Trophoblast cell (in vitro differentiated cells and primary cell): Measurements from ENCODE around the gene LGALS3.

Source experiments
- DNase-seq, 2 donors: peaks; one replicate each; pipeline ENCODE4 v3.0.0-alpha.2; 2016
- H2AFZ ChIP-seq: 2 replicates; pipeline ENCODE4 v1.6.1; 2013; ENCODE audit warnings: low read length, moderate library complexity, mild to moderate bottlenecking; ENCODE audit not compliant: insufficient read depth, poor library complexity
- H2AK5ac ChIP-seq: 2 replicates; pipeline ENCODE4 v1.6.1; 2013; ENCODE audit warnings: mild to moderate bottlenecking, low read length
- H2BK120ac ChIP-seq: 2 replicates; pipeline ENCODE4 v1.6.1; 2013; ENCODE audit warnings: low read length, mild to moderate bottlenecking, moderate library complexity; ENCODE audit not compliant: insufficient read depth, poor library complexity
- H2BK12ac ChIP-seq: 2 replicates; pipeline ENCODE4 v1.6.1; 2013; ENCODE audit warnings: mild to moderate bottlenecking, low read length, moderate library complexity
- H2BK5ac ChIP-seq: 2 replicates; pipeline ENCODE4 v1.6.1; 2013; ENCODE audit warnings: low read length, low read depth, moderate library complexity, mild to moderate bottlenecking; ENCODE audit not compliant: poor library complexity
- H3K14ac ChIP-seq: 2 replicates; pipeline ENCODE4 v1.6.1; 2013; ENCODE audit warnings: mild to moderate bottlenecking, low read length
- H3K18ac ChIP-seq: 2 replicates; pipeline ENCODE4 v1.6.1; 2013; ENCODE audit warnings: mild to moderate bottlenecking, low read length
- H3K23ac ChIP-seq: 2 replicates; pipeline ENCODE4 v1.6.1; 2013; ENCODE audit warnings: low read length
- H3K27ac ChIP-seq: 2 replicates; pipeline ENCODE4 v1.5.1; 2013; ENCODE audit warnings: low read depth, mild to moderate bottlenecking, inconsistent platforms, low read length, moderate library complexity
- H3K27me3 ChIP-seq: 2 replicates; pipeline ENCODE4 v1.6.1; 2013; ENCODE audit warnings: inconsistent platforms, mild to moderate bottlenecking, low read length, moderate library complexity; ENCODE audit not compliant: insufficient read depth
- H3K36me3 ChIP-seq, 2 experiments: 1 replicate in 1 of 2; 2 replicates in 1 of 2; pipeline ENCODE4 v1.6.1; 2013; ENCODE audit warnings: low read length in 2 of 2, mild to moderate bottlenecking in 2 of 2, moderate library complexity in 1 of 2; ENCODE audit not compliant: insufficient read depth in 2 of 2, control insufficient read depth in 1 of 2
- H3K4ac ChIP-seq: 2 replicates; pipeline ENCODE4 v1.6.1; 2013; ENCODE audit warnings: low read depth, mild to moderate bottlenecking, low read length, moderate library complexity
- H3K4me1 ChIP-seq, 2 experiments: 1 replicate in 1 of 2; 2 replicates in 1 of 2; pipeline ENCODE4 v1.6.1; 2013; ENCODE audit warnings: low read length in 2 of 2, mild to moderate bottlenecking in 2 of 2, moderate library complexity in 1 of 2; ENCODE audit not compliant: insufficient read depth in 2 of 2, control insufficient read depth in 1 of 2
- H3K4me2 ChIP-seq: 2 replicates; pipeline ENCODE4 v1.6.1; 2013; ENCODE audit warnings: inconsistent platforms, mild to moderate bottlenecking, low read length, moderate library complexity
- H3K4me3 ChIP-seq: 2 replicates; pipeline ENCODE4 v1.5.1; 2013; ENCODE audit warnings: mild to moderate bottlenecking, low read depth, low read length, inconsistent platforms
- H3K79me1 ChIP-seq: one replicate; pipeline ENCODE4 v1.6.1; 2013; ENCODE audit warnings: low read length
- H3K79me2 ChIP-seq: 2 replicates; pipeline ENCODE4 v1.6.1; 2013; ENCODE audit warnings: low read length, mild to moderate bottlenecking; ENCODE audit not compliant: control insufficient read depth, insufficient read depth, poor library complexity
- H3K9ac ChIP-seq: 2 replicates; pipeline ENCODE4 v1.6.1; 2013; ENCODE audit warnings: mild to moderate bottlenecking, low read length
- H3K9me3 ChIP-seq: 2 replicates; pipeline ENCODE4 v1.6.1; 2013; ENCODE audit warnings: low read depth, mild to moderate bottlenecking, control low read depth, inconsistent platforms, low read length; ENCODE audit not compliant: insufficient read depth
- H4K12ac ChIP-seq: 2 replicates; pipeline ENCODE4 v1.6.1; 2013; ENCODE audit warnings: low read depth, mild to moderate bottlenecking, low read length, moderate library complexity
- H4K8ac ChIP-seq: 2 replicates; pipeline ENCODE4 v1.6.1; 2013; ENCODE audit warnings: low read depth, mild to moderate bottlenecking, low read length, moderate library complexity
- H4K91ac ChIP-seq: one replicate; pipeline ENCODE4 v1.6.1; 2013; ENCODE audit warnings: low read depth, mild to moderate bottlenecking, low read length, moderate library complexity
- WGBS: extraction: QIAGEN DNeasy Blood & Tissue Kit; methylation state at CpG from one replicate; pipeline ENCODE4 v1.1.7; 2013; ENCODE audit warnings: missing lambda C conversion rate; ENCODE audit not compliant: insufficient read length, insufficient coverage; ENCODE audit errors: extremely low coverage; 5-methylcytosine and 5-hydroxymethylcytosine counted together

The LGALS3 gene

GRCh38 chr14:55086938-55087337, 42.1 kb upstream of the LGALS3 start:
- no peak overlapping the region for H4K8ac ChIP-seq
- H3K4me1 ChIP-seq = no peaks in the 10 kb centered on the region
- no peak overlapping the region for H3K4me2 ChIP-seq
- no peak overlapping the region for H2BK120ac ChIP-seq
- H3K27me3 ChIP-seq = no peaks in the 10 kb centered on the region
- no peak overlapping the region for H3K27ac ChIP-seq
- no peak overlapping the region for H3K18ac ChIP-seq
- no peak overlapping the region for H4K12ac ChIP-seq
- no peaks in the 10 kb centered on the region for H3K79me2 ChIP-seq
- H2AK5ac ChIP-seq = no peak overlapping the region
- no peak overlapping the region for H2BK12ac ChIP-seq
- no peak overlapping the region for H3K23ac ChIP-seq
- H3K36me3 ChIP-seq = no peaks in the 10 kb centered on the region
- H3K9me3 ChIP-seq = no peaks in the 10 kb centered on the region
- WGBS = no CpG with 5 or more reads among the region's 9 CpGs
- no peak overlapping the region for H3K4me3 ChIP-seq
- DNase-seq = no peak
- H3K4ac ChIP-seq = no peak overlapping the region
- no peak overlapping the region for H3K9ac ChIP-seq
- H2AFZ ChIP-seq = no peak overlapping the region
- no peak overlapping the region for H2BK5ac ChIP-seq
- no peak overlapping the region for H3K14ac ChIP-seq
- H3K79me1 ChIP-seq = no peaks in the 10 kb centered on the region
- H4K91ac ChIP-seq = no peak overlapping the region

- Histone ChIP-seq H2BK120ac (no peak overlapping the region), H2AFZ (no peak overlapping the region), H2BK5ac (no peak overlapping the region), H2BK12ac (no peak overlapping the region), H3K9ac (no peak overlapping the region), H3K4me2 (no peak overlapping the region), H3K23ac (no peak overlapping the region), H3K27ac (no peak overlapping the region), H3K18ac (no peak overlapping the region), H3K79me1 (no peaks in the 10 kb centered on the region), H3K4ac (no peak overlapping the region), H3K14ac (no peak overlapping the region), H4K91ac (no peak overlapping the region), H2AK5ac (no peak overlapping the region), H3K27me3 (no peaks in the 10 kb centered on the region), H3K9me3 (no peaks in the 10 kb centered on the region), H3K36me3 (no peaks in the 10 kb centered on the region), H3K4me3 (no peak overlapping the region), H3K4me1 (no peaks in the 10 kb centered on the region), H4K12ac (no peak overlapping the region), H3K79me2 (no peaks in the 10 kb centered on the region), H4K8ac (no peak overlapping the region)
- DNase-seq = no peak
Observed at GRCh38 chr14:55088356-55088755, 40.7 kb upstream of the LGALS3 start.

- Histone ChIP-seq H2BK120ac (no peak overlapping the region), H3K27ac (no peak overlapping the region)
Observed at GRCh38 chr14:55092341-55092740, 36.7 kb upstream of the LGALS3 start.

GRCh38 chr14:55094292-55095157, 34.5 kb upstream of the LGALS3 start:
- Histone ChIP-seq H2AK5ac (no peak overlapping the region), H3K4me2 (no peak overlapping the region), H3K27ac (peak overlapping the region; percentile 2), H3K14ac (no peak overlapping the region), H2BK12ac (peak overlapping the region; percentile 6), H3K27me3 (no peaks in the 10 kb centered on the region), H3K18ac (no peak overlapping the region), H4K12ac (no peak overlapping the region), H3K79me2 (no peaks in the 10 kb centered on the region), H3K4me3 (no peak overlapping the region), H4K91ac (peak overlapping the region; percentile 23), H3K4me1 (peaks cover 7 to 18% of the 10 kb centered on the region in 2 experiments), H3K9me3 (no peaks in the 10 kb centered on the region), H4K8ac (no peak overlapping the region), H3K9ac (no peak overlapping the region), H3K23ac (no peak overlapping the region), H3K79me1 (peaks cover 5% of the 10 kb centered on the region), H2AFZ (no peak overlapping the region), H3K36me3 (no peaks in the 10 kb centered on the region), H3K4ac (no peak overlapping the region), H2BK120ac (no peak overlapping the region), H2BK5ac (no peak overlapping the region)
- no CpG with 5 or more reads among the region's 9 CpGs for WGBS
- DNase-seq = peak; percentile 20 to 79

More at GRCh38 chr14:55092341-55092740, 36.7 kb upstream of the LGALS3 start:
- Histone ChIP-seq H3K9ac (no peak overlapping the region), H3K27me3 (no peaks in the 10 kb centered on the region), H3K18ac (no peak overlapping the region), H3K79me1 (peaks cover 3% of the 10 kb centered on the region), H3K4me3 (no peak overlapping the region), H3K14ac (no peak overlapping the region), H3K9me3 (no peaks in the 10 kb centered on the region), H3K4me2 (no peak overlapping the region), H2AFZ (no peak overlapping the region), H3K4me1 (peaks cover 7 to 14% of the 10 kb centered on the region in 2 experiments), H3K23ac (no peak overlapping the region), H3K36me3 (no peaks in the 10 kb centered on the region), H2BK12ac (no peak overlapping the region), H4K91ac (no peak overlapping the region), H3K79me2 (no peaks in the 10 kb centered on the region), H4K8ac (no peak overlapping the region), H4K12ac (no peak overlapping the region), H2AK5ac (no peak overlapping the region), H2BK5ac (no peak overlapping the region), H3K4ac (no peak overlapping the region)
- no peak for DNase-seq
- WGBS = no CpG with 5 or more reads among the region's 4 CpGs
